IMR-90 (cell line): ENCODE measurements around the gene USP51. TPM values are rescaled to one million over a fixed set of nuclear protein-coding genes. Genes with fewer than 3 reads are reported as not detected.

ENCODE experiments used
- ATAC-seq: fragments of 200-7000 bp; cut with Tn5 transposase; 2 replicates; pipeline ENCODE4 v1.9.1; 2020; ENCODE audit warnings: low read depth, mild to moderate bottlenecking, moderate library complexity
- BruUV-seq: library from RNA; stranded (reverse); fragments of 400-500 nt; replicated peaks from 2 replicates; lab custom pipeline; 2021; lab: Mats Ljungman, UMichigan
- CTCF ChIA-PET: fragments of 300-600 bp; formaldehyde crosslinking; extraction: SDS; loops from one replicate; lab custom pipeline; 2021; ENCODE audit warnings: antibody characterized with exemption; lab: Yijun Ruan, JAX
- POLR2A ChIA-PET: fragments of 300-600 bp; sonication (Branson Sonifier 250); formaldehyde crosslinking; loops from one replicate; lab custom pipeline; 2022; ENCODE audit warnings: antibody characterized with exemption; ENCODE audit not compliant: unreplicated experiment; lab: Charles Lee
- DNase-seq: peaks from one replicate; pipeline ENCODE4 v3.0.0; 2013
- H2AFZ ChIP-seq: replicated peaks from 2 replicates; pipeline ENCODE3; 2013; ENCODE audit warnings: low read length, mild to moderate bottlenecking; ENCODE audit not compliant: poor library complexity
- H2AK5ac ChIP-seq: 2 replicates; pipeline ENCODE4 v1.6.1; 2013; ENCODE audit warnings: low read depth, low read length, inconsistent platforms
- H2AK9ac ChIP-seq: replicated peaks from 2 replicates; pipeline ENCODE3; 2013; ENCODE audit warnings: mild to moderate bottlenecking, low read depth, low read length, moderate library complexity; ENCODE audit not compliant: poor library complexity
- H2BK120ac ChIP-seq: 2 replicates; pipeline ENCODE4 v1.6.1; 2013; ENCODE audit warnings: low read depth, low read length, inconsistent platforms
- H2BK15ac ChIP-seq: 3 replicates; pipeline ENCODE4 v1.6.1; 2013; ENCODE audit warnings: low read depth, low read length, inconsistent platforms
- H2BK20ac ChIP-seq: 2 replicates; pipeline ENCODE4 v1.6.1; 2013; ENCODE audit warnings: low read depth, mild to moderate bottlenecking, inconsistent platforms, low read length, moderate library complexity
- H2BK5ac ChIP-seq: 2 replicates; pipeline ENCODE4 v1.6.1; 2013; ENCODE audit warnings: mild to moderate bottlenecking, low read depth, low read length, inconsistent platforms; ENCODE audit not compliant: poor library complexity, severe bottlenecking
- H3K14ac ChIP-seq: replicated peaks from 2 replicates; pipeline ENCODE4 v1.6.1; 2013; ENCODE audit warnings: low read depth, low read length, inconsistent platforms
- H3K18ac ChIP-seq: 2 replicates; pipeline ENCODE4 v1.6.1; 2013; ENCODE audit warnings: low read depth, low read length, control low read depth
- H3K23ac ChIP-seq: 2 replicates; pipeline ENCODE4 v1.6.1; 2013; ENCODE audit warnings: low read depth, low read length, inconsistent platforms
- H3K27ac ChIP-seq: 2 replicates; pipeline ENCODE4 v1.5.1; 2013; ENCODE audit warnings: mild to moderate bottlenecking, control low read depth, low read length; ENCODE audit not compliant: insufficient read depth
- H3K27me3 ChIP-seq: 2 replicates; pipeline ENCODE4 v1.6.1; 2013; ENCODE audit warnings: low read length; ENCODE audit not compliant: control insufficient read depth, insufficient read depth
- H3K36me3 ChIP-seq: 2 replicates; pipeline ENCODE4 v1.6.1; 2013; ENCODE audit warnings: low read length, mixed read lengths; ENCODE audit not compliant: control insufficient read depth, insufficient read depth
- H3K4ac ChIP-seq: 2 replicates; pipeline ENCODE4 v1.6.1; 2013; ENCODE audit warnings: low read depth, low read length, inconsistent platforms
- H3K4me1 ChIP-seq: 2 replicates; pipeline ENCODE4 v1.6.1; 2013; ENCODE audit warnings: low read length, mixed read lengths; ENCODE audit not compliant: control insufficient read depth, insufficient read depth
- H3K4me2 ChIP-seq: 2 replicates; pipeline ENCODE4 v1.6.1; 2013; ENCODE audit warnings: low read depth, mild to moderate bottlenecking, control low read depth, low read length, moderate library complexity
- H3K4me3 ChIP-seq: 2 replicates; pipeline ENCODE4 v1.5.1; 2013; ENCODE audit warnings: low read depth, mild to moderate bottlenecking, control low read depth, low read length, moderate library complexity; ENCODE audit not compliant: insufficient read depth
- H3K56ac ChIP-seq: 2 replicates; pipeline ENCODE4 v1.6.1; 2013; ENCODE audit warnings: low read length, inconsistent platforms; ENCODE audit not compliant: insufficient read depth; ENCODE audit errors: extremely low read depth
- H3K79me1 ChIP-seq, 2 experiments: 2 replicates each; pipeline ENCODE4 v1.6.1; 2013; ENCODE audit warnings: low read length in 2 of 2, inconsistent platforms in 1 of 2, low read depth in 1 of 2
- H3K9ac ChIP-seq: 2 replicates; pipeline ENCODE4 v1.6.1; 2013; ENCODE audit warnings: low read depth, low read length, control low read depth
- H3K9me1 ChIP-seq: 2 replicates; pipeline ENCODE4 v1.6.1; 2013; ENCODE audit warnings: low read length, inconsistent platforms; ENCODE audit not compliant: insufficient read depth
- H3K9me3 ChIP-seq: 2 replicates; pipeline ENCODE4 v1.6.1; 2013; ENCODE audit warnings: low read length; ENCODE audit not compliant: control insufficient read depth, insufficient read depth
- H4K20me1 ChIP-seq: 2 replicates; pipeline ENCODE4 v1.6.1; 2013; ENCODE audit warnings: low read length, inconsistent platforms; ENCODE audit not compliant: insufficient read depth
- H4K5ac ChIP-seq: 2 replicates; pipeline ENCODE4 v1.6.1; 2013; ENCODE audit warnings: mild to moderate bottlenecking, low read depth, low read length, control low read depth
- H4K8ac ChIP-seq, 2 experiments: 2 replicates each; pipeline ENCODE4 v1.6.1; 2013; ENCODE audit warnings: low read depth in 2 of 2, low read length in 2 of 2, control low read depth in 1 of 2, inconsistent platforms in 1 of 2
- H4K91ac ChIP-seq: 2 replicates; pipeline ENCODE4 v1.6.1; 2013; ENCODE audit warnings: low read depth, low read length, inconsistent platforms; ENCODE audit not compliant: insufficient read depth
- FOS ChIP-seq: fragments of 150-350 bp; IDR thresholded peaks from 2 replicates; pipeline ENCODE4 v1.6.1; 2016; ENCODE audit warnings: low read depth, low read length
- MAFK ChIP-seq: IDR thresholded peaks from 2 replicates; pipeline ENCODE4 v1.6.1; 2012; ENCODE audit warnings: low read depth, low read length, improper control_type of control experiment
- MAZ ChIP-seq: IDR thresholded peaks from 2 replicates; pipeline ENCODE4 v1.6.1; 2012; ENCODE audit warnings: low read depth, mild to moderate bottlenecking, low read length, improper control_type of control experiment, moderate library complexity, borderline replicate concordance
- MXI1 ChIP-seq: IDR thresholded peaks from 2 replicates; pipeline ENCODE4 v1.6.1; 2012; ENCODE audit warnings: low read depth, mild to moderate bottlenecking, low read length, moderate library complexity, borderline replicate concordance
- RAD21 ChIP-seq: IDR thresholded peaks from 2 replicates; pipeline ENCODE4 v1.6.1; 2012; ENCODE audit warnings: low read length, improper control_type of control experiment
- RCOR1 ChIP-seq: IDR thresholded peaks from 2 replicates; pipeline ENCODE4 v1.6.1; 2012; ENCODE audit warnings: mild to moderate bottlenecking, low read length, improper control_type of control experiment; ENCODE audit not compliant: insufficient replicate concordance
- SMC3 ChIP-seq: fragments of 150-350 bp; IDR thresholded peaks from 2 replicates; pipeline ENCODE4 v1.6.1; 2016; ENCODE audit warnings: low read depth, mild to moderate bottlenecking, antibody characterized with exemption, low read length, moderate library complexity
- WGBS, 2 experiments: methylation state at CpG; one replicate each; pipeline versions ENCODE4 v1.1.5 to v1.1.7; 2013; ENCODE audit warnings: missing lambda C conversion rate in 2 of 2; ENCODE audit not compliant: insufficient read length in 1 of 2; ENCODE audit errors: extremely low coverage in 2 of 2; 5-methylcytosine and 5-hydroxymethylcytosine counted together
- dilution Hi-C: fragments of 300-500 bp; cut with HindIII; formaldehyde crosslinking; loops from one replicate; pipeline ENCODE4 v1.14.3; 2018; ENCODE audit warnings: low sequenced_read_pairs; ENCODE audit not compliant: unreplicated experiment
- in situ Hi-C: fragments of 300-500 bp; cut with MboI; formaldehyde crosslinking; loops from 3 replicates; pipeline ENCODE4 v1.14.3; 2019; ENCODE audit warnings: low sequenced_read_pairs, inconsistent platforms, mixed read lengths
- intact Hi-C: fragments of 100-400 bp; cut with micrococcal nuclease; formaldehyde crosslinking; loops from 2 replicates; pipeline ENCODE4 v1.10.0; 2022
- polyA plus RNA-seq, 3 experiments: library from polyadenylated mRNA; depleted of rRNA; stranded (reverse); fragments of >200 nt; gene quantifications; 2 replicates each; pipeline ENCODE4 v1.2.3, GENCODE V29; 2012; ENCODE audit warnings: low replicate concordance in 1 of 3
- total RNA-seq: library from RNA; depleted of rRNA; stranded (reverse); fragments of >200 nt; gene quantifications from 2 replicates; pipeline ENCODE4 v1.2.3, GENCODE V29; 2012
- TF ChIP-seq, protein P1 (sequence below): conservative IDR thresholded peaks from 2 replicates; pipeline ENCODE4 v1.5.1; 2012; ENCODE audit warnings: mild to moderate bottlenecking, low read depth, low read length, improper control_type of control experiment
- TF ChIP-seq, protein P2 (sequence below): fragments of 150-350 bp; IDR thresholded peaks from 2 replicates; pipeline ENCODE4 v1.6.1; 2016; ENCODE audit warnings: low read depth, mild to moderate bottlenecking, low read length, moderate library complexity, borderline replicate concordance

Gene USP51
- total and polyA plus RNA-seq, 2 of the 4 experiments (the other 2 are of a cell fraction): 0.26 to 2.0 TPM

DNA sequence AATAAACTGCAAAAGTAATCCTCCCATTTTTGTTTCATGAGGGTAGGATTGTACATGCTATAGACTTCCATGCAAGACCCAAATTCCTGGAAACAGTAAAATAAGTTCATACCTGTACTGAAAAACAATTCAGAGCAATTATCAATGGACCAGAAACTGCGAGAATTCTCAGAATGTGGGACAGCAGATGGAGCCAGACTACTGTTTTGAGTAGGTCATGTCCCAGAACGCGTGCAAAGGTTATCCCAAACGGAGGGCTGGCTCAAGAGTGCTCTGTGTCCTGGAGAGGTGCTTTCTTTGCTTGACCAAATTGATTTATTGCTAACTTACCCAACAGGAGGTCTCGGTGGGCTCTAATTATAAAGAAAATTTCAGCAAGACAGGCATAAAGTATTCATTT is 39.4 kb downstream of the USP51 start:
- in situ Hi-C loops: no loop called here
- Histone ChIP-seq H3K14ac (no peak overlapping the region), H3K27ac (no peak overlapping the region), H2BK5ac (no peak overlapping the region), H2BK20ac (no peak overlapping the region), H3K27me3 (no peaks in the 10 kb centered on the region), H4K8ac (no peak overlapping the region), H3K4ac (no peak overlapping the region), H2BK120ac (no peak overlapping the region), H2AK5ac (no peak overlapping the region), H3K4me3 (no peak overlapping the region), H3K9ac (no peak overlapping the region), H3K9me3 (no peaks in the 10 kb centered on the region), H4K91ac (no peak overlapping the region), H4K5ac (no peak overlapping the region), H3K36me3 (no peaks in the 10 kb centered on the region), H3K79me1 (peaks cover 3 to 5% of the 10 kb centered on the region in 2 experiments; a peak in 2 of 4 replicates), H3K18ac (no peak overlapping the region), H4K20me1 (no peaks in the 10 kb centered on the region), H3K4me2 (no peak overlapping the region), H3K9me1 (no peaks in the 10 kb centered on the region), H3K23ac (no peak overlapping the region), H2AK9ac (no peak overlapping the region), H3K56ac (no peak overlapping the region), H2BK15ac (no peak overlapping the region), H3K4me1 (no peaks in the 10 kb centered on the region), H2AFZ (no peak overlapping the region)
- ATAC-seq: no peak
- no peak for TF ChIP-seq MAZ
- no peak for TF ChIP-seq MAFK
- no peak for TF ChIP-seq MXI1
- TF ChIP-seq, protein P1, sequence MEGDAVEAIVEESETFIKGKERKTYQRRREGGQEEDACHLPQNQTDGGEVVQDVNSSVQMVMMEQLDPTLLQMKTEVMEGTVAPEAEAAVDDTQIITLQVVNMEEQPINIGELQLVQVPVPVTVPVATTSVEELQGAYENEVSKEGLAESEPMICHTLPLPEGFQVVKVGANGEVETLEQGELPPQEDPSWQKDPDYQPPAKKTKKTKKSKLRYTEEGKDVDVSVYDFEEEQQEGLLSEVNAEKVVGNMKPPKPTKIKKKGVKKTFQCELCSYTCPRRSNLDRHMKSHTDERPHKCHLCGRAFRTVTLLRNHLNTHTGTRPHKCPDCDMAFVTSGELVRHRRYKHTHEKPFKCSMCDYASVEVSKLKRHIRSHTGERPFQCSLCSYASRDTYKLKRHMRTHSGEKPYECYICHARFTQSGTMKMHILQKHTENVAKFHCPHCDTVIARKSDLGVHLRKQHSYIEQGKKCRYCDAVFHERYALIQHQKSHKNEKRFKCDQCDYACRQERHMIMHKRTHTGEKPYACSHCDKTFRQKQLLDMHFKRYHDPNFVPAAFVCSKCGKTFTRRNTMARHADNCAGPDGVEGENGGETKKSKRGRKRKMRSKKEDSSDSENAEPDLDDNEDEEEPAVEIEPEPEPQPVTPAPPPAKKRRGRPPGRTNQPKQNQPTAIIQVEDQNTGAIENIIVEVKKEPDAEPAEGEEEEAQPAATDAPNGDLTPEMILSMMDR: peak; percentile 31; the same call in 1 of the 2 replicates
- TF ChIP-seq RAD21: peak; percentile 27; the same call in 1 of the 2 replicates
- TF ChIP-seq SMC3: no peak
- TF ChIP-seq, protein P2, sequence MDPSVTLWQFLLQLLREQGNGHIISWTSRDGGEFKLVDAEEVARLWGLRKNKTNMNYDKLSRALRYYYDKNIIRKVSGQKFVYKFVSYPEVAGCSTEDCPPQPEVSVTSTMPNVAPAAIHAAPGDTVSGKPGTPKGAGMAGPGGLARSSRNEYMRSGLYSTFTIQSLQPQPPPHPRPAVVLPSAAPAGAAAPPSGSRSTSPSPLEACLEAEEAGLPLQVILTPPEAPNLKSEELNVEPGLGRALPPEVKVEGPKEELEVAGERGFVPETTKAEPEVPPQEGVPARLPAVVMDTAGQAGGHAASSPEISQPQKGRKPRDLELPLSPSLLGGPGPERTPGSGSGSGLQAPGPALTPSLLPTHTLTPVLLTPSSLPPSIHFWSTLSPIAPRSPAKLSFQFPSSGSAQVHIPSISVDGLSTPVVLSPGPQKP: no peak
- no peak for TF ChIP-seq FOS
- no peak for TF ChIP-seq RCOR1
- POLR2A ChIA-PET: no interaction called here
- CTCF ChIA-PET: no interaction called here
- DNase-seq: peak; percentile 12
- BruUV-seq: no TSS peak
- intact Hi-C loops: no loop called here
- dilution Hi-C loops: no loop called here
- WGBS, 2 experiments: no CpG with 5 or more reads among the region's 5 CpGs
